Lower leg skin (tissue), 4 donors: ENCODE results near the gene DGCR8. TPM values are rescaled to one million over a fixed set of nuclear protein-coding genes. Genes with fewer than 3 reads are reported as not detected.

Experiments used
- DNase-seq, 2 donors: peaks; one replicate each; pipeline ENCODE4 v3.0.0-alpha.2; 2019; ENCODE audit warnings: low spot score in 2 of 2
- H3K4me3 ChIP-seq: fragments of 200-600 bp; sonication (generic); 2 replicates; pipeline ENCODE4 v1.5.1; 2017; ENCODE audit warnings: mild to moderate bottlenecking, low read depth; ENCODE audit not compliant: poor library complexity, severe bottlenecking
- POLR2A ChIP-seq, 2 donors: fragments of 450-650 bp; IDR thresholded peaks; one replicate each; pipeline ENCODE4 v1.6.1; 2016 to 2017; ENCODE audit warnings: antibody characterized with exemption in 2 of 2, mild to moderate bottlenecking in 1 of 2, moderate library complexity in 1 of 2
- WGBS, 2 donors: methylation state at CpG; one replicate each; pipeline ENCODE4 v1.1.5; 2018; 5-methylcytosine and 5-hydroxymethylcytosine counted together
- intact Hi-C: fragments of 100-400 bp; cut with DNase I; formaldehyde crosslinking; loops from one replicate; pipeline ENCODE4 v1.15.0; 2023; ENCODE audit warnings: low total_unique reads
- total RNA-seq, 4 donors: library from RNA; depleted of rRNA; stranded (reverse); fragments of >200 nt; gene quantifications; one replicate each; pipeline ENCODE4 v1.1.0, GENCODE V29; 2016
- TF ChIP-seq, protein P1 (sequence below), 3 donors: fragments of 450-650 bp; IDR thresholded peaks; one replicate each; pipeline ENCODE4 v1.5.1; 2016; ENCODE audit warnings: antibody characterized with exemption in 3 of 3, mild to moderate bottlenecking in 3 of 3, moderate library complexity in 2 of 3

Gene DGCR8
- total RNA-seq, 4 donors from 2014 or later = 14.8 to 28.2 (median 21.8) TPM

GRCh38 chr22:20145206-20145831, 65.3 kb downstream of the DGCR8 start:
- WGBS, 2 donors = 92% methylated on average over 7 to 17 of the region's 22 CpGs
- TF ChIP-seq, protein P1, sequence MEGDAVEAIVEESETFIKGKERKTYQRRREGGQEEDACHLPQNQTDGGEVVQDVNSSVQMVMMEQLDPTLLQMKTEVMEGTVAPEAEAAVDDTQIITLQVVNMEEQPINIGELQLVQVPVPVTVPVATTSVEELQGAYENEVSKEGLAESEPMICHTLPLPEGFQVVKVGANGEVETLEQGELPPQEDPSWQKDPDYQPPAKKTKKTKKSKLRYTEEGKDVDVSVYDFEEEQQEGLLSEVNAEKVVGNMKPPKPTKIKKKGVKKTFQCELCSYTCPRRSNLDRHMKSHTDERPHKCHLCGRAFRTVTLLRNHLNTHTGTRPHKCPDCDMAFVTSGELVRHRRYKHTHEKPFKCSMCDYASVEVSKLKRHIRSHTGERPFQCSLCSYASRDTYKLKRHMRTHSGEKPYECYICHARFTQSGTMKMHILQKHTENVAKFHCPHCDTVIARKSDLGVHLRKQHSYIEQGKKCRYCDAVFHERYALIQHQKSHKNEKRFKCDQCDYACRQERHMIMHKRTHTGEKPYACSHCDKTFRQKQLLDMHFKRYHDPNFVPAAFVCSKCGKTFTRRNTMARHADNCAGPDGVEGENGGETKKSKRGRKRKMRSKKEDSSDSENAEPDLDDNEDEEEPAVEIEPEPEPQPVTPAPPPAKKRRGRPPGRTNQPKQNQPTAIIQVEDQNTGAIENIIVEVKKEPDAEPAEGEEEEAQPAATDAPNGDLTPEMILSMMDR (IDR thresholded peaks at IDR 0.05) = no peak
- no peak for TF ChIP-seq POLR2A (IDR thresholded peaks at IDR 0.05)
- intact Hi-C loops = no loop called here
- H3K4me3 ChIP-seq = no peak overlapping the region
- DNase-seq = no peak

DNA sequence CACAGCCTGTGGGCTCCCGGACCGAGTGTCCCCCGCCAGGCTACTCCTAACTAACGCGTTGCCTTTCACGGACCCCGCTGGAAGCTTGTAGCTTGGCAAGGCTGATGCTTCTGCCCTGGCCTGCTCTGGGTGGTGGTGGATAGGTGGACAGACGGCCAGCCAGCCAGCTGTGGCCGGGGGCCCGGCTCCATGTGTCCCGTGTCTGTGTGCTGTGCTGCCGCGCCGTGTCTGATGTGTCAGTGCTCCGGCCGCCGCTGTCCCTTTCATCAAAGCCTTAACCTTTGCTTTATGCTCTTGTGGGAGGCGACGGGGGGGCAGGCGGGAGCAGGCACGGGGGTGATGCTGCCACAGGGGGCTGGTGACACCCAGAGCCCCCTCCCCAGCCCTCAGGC, 65.8 kb downstream of the DGCR8 start:
- no peak for TF ChIP-seq POLR2A (IDR thresholded peaks at IDR 0.05)
- TF ChIP-seq, protein P1 (IDR thresholded peaks at IDR 0.05) = no peak
- 89 to 91% methylated on average over 18 to 21 of the region's 21 CpGs for WGBS, 2 donors
- intact Hi-C loops = no loop called here
- no peak overlapping the region for H3K4me3 ChIP-seq
- no peak for DNase-seq

- TF ChIP-seq, protein P1 (IDR thresholded peaks at IDR 0.05) = no peak
- no peak for TF ChIP-seq POLR2A (IDR thresholded peaks at IDR 0.05)
- intact Hi-C loops = no loop called here
- H3K4me3 ChIP-seq = no peak overlapping the region
- WGBS, 2 donors = 72 to 80% methylated on average over 11 to 14 of the region's 22 CpGs
- DNase-seq = no peak
These were observed 66.7 kb downstream of the DGCR8 start for GRCh38 chr22:20146777-20147176.

DNA sequence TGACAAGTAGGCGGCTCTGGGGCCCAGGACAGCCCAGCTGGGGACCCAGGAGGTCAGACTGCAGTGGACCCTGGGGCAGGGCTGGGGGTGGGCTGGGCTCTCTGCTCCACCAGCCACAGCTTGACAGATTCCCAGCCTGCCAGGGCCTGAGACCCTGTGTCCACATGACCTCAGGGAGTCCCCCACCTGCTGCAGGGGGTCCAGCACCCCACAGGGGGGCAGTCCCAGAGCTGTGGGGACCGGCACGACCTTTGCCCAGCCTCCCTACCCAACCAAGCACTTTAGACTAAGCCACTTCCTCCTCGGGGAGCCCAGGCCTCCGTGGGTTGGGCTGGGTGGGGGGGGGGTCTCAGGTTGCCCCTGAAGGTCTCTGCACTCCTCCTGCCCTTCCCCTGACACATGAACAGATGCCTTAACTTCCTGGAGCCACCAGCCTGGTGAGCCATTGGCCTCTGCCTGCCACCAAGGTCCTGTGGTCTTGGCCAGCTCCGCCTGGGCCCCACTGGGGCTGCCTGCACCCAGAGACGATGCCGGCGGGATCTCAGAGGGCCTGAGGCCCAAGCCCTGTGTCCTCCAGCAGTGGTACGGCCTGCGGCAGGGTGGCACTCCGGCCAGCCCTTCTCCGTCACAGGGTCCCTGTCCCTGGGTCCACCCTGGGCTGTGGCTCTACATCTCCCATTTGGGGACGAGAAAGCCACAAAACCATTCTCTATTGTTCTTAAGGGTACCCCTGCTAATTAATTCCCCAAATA, 67.4 kb downstream of the DGCR8 start:
- intact Hi-C loops = no loop called here
- H3K4me3 ChIP-seq = no peak overlapping the region
- no peak for DNase-seq
- no peak for TF ChIP-seq POLR2A (IDR thresholded peaks at IDR 0.05)
- TF ChIP-seq, protein P1 (IDR thresholded peaks at IDR 0.05) = no peak
- 77 to 78% methylated on average over 12 of the region's 14 CpGs for WGBS, 2 donors

DNA sequence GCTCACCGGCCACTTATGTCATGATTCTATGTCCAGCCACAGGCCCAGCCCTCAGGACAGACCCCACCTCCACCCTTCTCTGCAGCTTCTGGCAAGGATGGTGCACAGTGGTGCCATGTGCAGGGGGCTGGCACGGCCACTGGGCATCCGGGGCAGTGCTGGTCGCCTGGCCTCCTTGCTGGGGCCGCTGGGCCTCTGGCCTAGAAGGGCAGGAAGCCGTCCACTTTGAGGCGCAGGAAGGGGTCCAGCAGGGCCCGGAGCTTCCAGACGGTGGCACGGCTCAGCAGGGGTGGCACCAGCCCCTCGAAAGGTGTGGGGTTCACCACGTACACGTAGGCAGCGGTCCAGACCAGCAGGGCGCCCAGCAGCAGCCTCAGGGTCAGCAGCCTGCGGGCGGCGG, 68.4 kb downstream of the DGCR8 start:
- no peak overlapping the region for H3K4me3 ChIP-seq
- no peak for DNase-seq
- WGBS, 2 donors = 68 to 85% methylated on average over 5 to 7 of the region's 18 CpGs
- TF ChIP-seq, protein P1 (IDR thresholded peaks at IDR 0.05) = no peak
- TF ChIP-seq POLR2A (IDR thresholded peaks at IDR 0.05) = no peak
- intact Hi-C loops = no loop called here
